Trophoblast cell (in vitro differentiated cells and primary cell): ENCODE measurements around the gene RGS3.

Source experiments
- DNase-seq, 2 donors: peaks; one replicate each; pipeline ENCODE4 v3.0.0-alpha.2; 2016
- H2AFZ ChIP-seq: 2 replicates; pipeline ENCODE4 v1.6.1; 2013; ENCODE audit warnings: low read length, moderate library complexity, mild to moderate bottlenecking; ENCODE audit not compliant: insufficient read depth, poor library complexity
- H2AK5ac ChIP-seq: 2 replicates; pipeline ENCODE4 v1.6.1; 2013; ENCODE audit warnings: mild to moderate bottlenecking, low read length
- H2BK120ac ChIP-seq: 2 replicates; pipeline ENCODE4 v1.6.1; 2013; ENCODE audit warnings: low read length, mild to moderate bottlenecking, moderate library complexity; ENCODE audit not compliant: insufficient read depth, poor library complexity
- H2BK12ac ChIP-seq: 2 replicates; pipeline ENCODE4 v1.6.1; 2013; ENCODE audit warnings: mild to moderate bottlenecking, low read length, moderate library complexity
- H2BK5ac ChIP-seq: 2 replicates; pipeline ENCODE4 v1.6.1; 2013; ENCODE audit warnings: low read length, low read depth, moderate library complexity, mild to moderate bottlenecking; ENCODE audit not compliant: poor library complexity
- H3K14ac ChIP-seq: 2 replicates; pipeline ENCODE4 v1.6.1; 2013; ENCODE audit warnings: mild to moderate bottlenecking, low read length
- H3K18ac ChIP-seq: 2 replicates; pipeline ENCODE4 v1.6.1; 2013; ENCODE audit warnings: mild to moderate bottlenecking, low read length
- H3K23ac ChIP-seq: 2 replicates; pipeline ENCODE4 v1.6.1; 2013; ENCODE audit warnings: low read length
- H3K27ac ChIP-seq: 2 replicates; pipeline ENCODE4 v1.5.1; 2013; ENCODE audit warnings: low read depth, mild to moderate bottlenecking, inconsistent platforms, low read length, moderate library complexity
- H3K27me3 ChIP-seq: 2 replicates; pipeline ENCODE4 v1.6.1; 2013; ENCODE audit warnings: inconsistent platforms, mild to moderate bottlenecking, low read length, moderate library complexity; ENCODE audit not compliant: insufficient read depth
- H3K36me3 ChIP-seq, 2 experiments: 1 replicate in 1 of 2; 2 replicates in 1 of 2; pipeline ENCODE4 v1.6.1; 2013; ENCODE audit warnings: low read length in 2 of 2, mild to moderate bottlenecking in 2 of 2, moderate library complexity in 1 of 2; ENCODE audit not compliant: insufficient read depth in 2 of 2, control insufficient read depth in 1 of 2
- H3K4ac ChIP-seq: 2 replicates; pipeline ENCODE4 v1.6.1; 2013; ENCODE audit warnings: low read depth, mild to moderate bottlenecking, low read length, moderate library complexity
- H3K4me1 ChIP-seq, 2 experiments: 1 replicate in 1 of 2; 2 replicates in 1 of 2; pipeline ENCODE4 v1.6.1; 2013; ENCODE audit warnings: low read length in 2 of 2, mild to moderate bottlenecking in 2 of 2, moderate library complexity in 1 of 2; ENCODE audit not compliant: insufficient read depth in 2 of 2, control insufficient read depth in 1 of 2
- H3K4me2 ChIP-seq: 2 replicates; pipeline ENCODE4 v1.6.1; 2013; ENCODE audit warnings: inconsistent platforms, mild to moderate bottlenecking, low read length, moderate library complexity
- H3K4me3 ChIP-seq: 2 replicates; pipeline ENCODE4 v1.5.1; 2013; ENCODE audit warnings: mild to moderate bottlenecking, low read depth, low read length, inconsistent platforms
- H3K79me1 ChIP-seq: one replicate; pipeline ENCODE4 v1.6.1; 2013; ENCODE audit warnings: low read length
- H3K79me2 ChIP-seq: 2 replicates; pipeline ENCODE4 v1.6.1; 2013; ENCODE audit warnings: low read length, mild to moderate bottlenecking; ENCODE audit not compliant: control insufficient read depth, insufficient read depth, poor library complexity
- H3K9ac ChIP-seq: 2 replicates; pipeline ENCODE4 v1.6.1; 2013; ENCODE audit warnings: mild to moderate bottlenecking, low read length
- H3K9me3 ChIP-seq: 2 replicates; pipeline ENCODE4 v1.6.1; 2013; ENCODE audit warnings: low read depth, mild to moderate bottlenecking, control low read depth, inconsistent platforms, low read length; ENCODE audit not compliant: insufficient read depth
- H4K12ac ChIP-seq: 2 replicates; pipeline ENCODE4 v1.6.1; 2013; ENCODE audit warnings: low read depth, mild to moderate bottlenecking, low read length, moderate library complexity
- H4K8ac ChIP-seq: 2 replicates; pipeline ENCODE4 v1.6.1; 2013; ENCODE audit warnings: low read depth, mild to moderate bottlenecking, low read length, moderate library complexity
- H4K91ac ChIP-seq: one replicate; pipeline ENCODE4 v1.6.1; 2013; ENCODE audit warnings: low read depth, mild to moderate bottlenecking, low read length, moderate library complexity
- WGBS: extraction: QIAGEN DNeasy Blood & Tissue Kit; methylation state at CpG from one replicate; pipeline ENCODE4 v1.1.7; 2013; ENCODE audit warnings: missing lambda C conversion rate; ENCODE audit not compliant: insufficient read length, insufficient coverage; ENCODE audit errors: extremely low coverage; 5-methylcytosine and 5-hydroxymethylcytosine counted together

The RGS3 gene

DNA sequence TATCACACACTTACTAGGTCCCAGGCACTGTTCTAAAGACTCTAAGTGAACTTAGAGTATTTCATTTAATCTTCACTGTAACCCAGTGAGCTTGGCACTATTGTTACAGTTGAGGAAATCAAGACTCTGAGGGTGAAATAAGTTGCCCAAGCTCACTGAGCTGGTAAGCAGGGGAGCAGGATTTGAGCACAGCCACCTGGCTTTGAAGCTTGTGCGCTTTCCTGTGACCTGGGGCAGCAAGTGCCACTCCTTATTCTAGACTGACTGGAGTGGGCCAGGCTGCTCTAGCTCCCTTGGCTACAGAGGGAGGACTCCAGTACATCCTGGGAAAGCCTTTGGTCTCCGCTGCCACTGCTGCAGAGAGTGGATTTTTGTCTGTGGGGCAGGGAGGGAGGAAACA, 50.0 kb downstream of the RGS3 start:
- H2BK120ac ChIP-seq: no peak overlapping the region
- H3K9ac ChIP-seq: no peak overlapping the region
- H3K36me3 ChIP-seq: peaks cover 2 to 3% of the 10 kb centered on the region in 2 experiments
- H3K4me1 ChIP-seq: peaks cover 0 to 6% of the 10 kb centered on the region in 2 experiments
- no peak overlapping the region for H4K91ac ChIP-seq
- H3K79me1 ChIP-seq: peaks cover 5% of the 10 kb centered on the region
- H3K4me3 ChIP-seq: no peak overlapping the region
- H3K14ac ChIP-seq: no peak overlapping the region
- no peak overlapping the region for H4K12ac ChIP-seq
- H3K4ac ChIP-seq: no peak overlapping the region
- H3K79me2 ChIP-seq: no peaks in the 10 kb centered on the region
- no peak overlapping the region for H2AFZ ChIP-seq
- no peaks in the 10 kb centered on the region for H3K27me3 ChIP-seq
- no peak overlapping the region for H2BK12ac ChIP-seq
- H3K18ac ChIP-seq: no peak overlapping the region
- H4K8ac ChIP-seq: no peak overlapping the region
- whole genome bisulfite sequencing: no CpG with 5 or more reads among the region's 2 CpGs
- no peak overlapping the region for H3K27ac ChIP-seq
- no peak for DNase-seq
- no peaks in the 10 kb centered on the region for H3K9me3 ChIP-seq
- H3K23ac ChIP-seq: no peak overlapping the region
- H2AK5ac ChIP-seq: no peak overlapping the region
- H2BK5ac ChIP-seq: no peak overlapping the region
- no peak overlapping the region for H3K4me2 ChIP-seq

DNA sequence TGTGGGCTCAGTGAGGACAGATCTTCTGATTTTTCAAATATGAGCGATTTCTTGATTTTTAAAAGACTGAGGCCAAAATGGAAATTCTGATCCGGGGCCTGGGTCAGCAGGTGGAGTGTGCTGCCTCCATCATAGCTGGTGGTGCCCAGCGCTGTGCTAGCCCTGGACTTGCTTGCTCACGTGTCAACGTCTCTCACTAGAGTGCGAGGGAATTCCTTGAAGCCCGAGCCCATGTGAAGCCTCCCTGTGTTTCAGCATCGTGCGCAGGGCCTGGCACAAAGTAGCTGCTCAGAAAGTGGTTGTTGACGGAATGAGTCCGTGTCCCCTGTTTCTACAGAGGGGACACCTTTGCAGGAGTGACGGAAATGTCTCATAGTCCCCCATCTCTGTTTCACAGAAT, 50.5 kb downstream of the RGS3 start:
- Histone ChIP-seq H3K9ac (no peak overlapping the region), H3K4ac (no peak overlapping the region), H2AFZ (no peak overlapping the region), H3K23ac (no peak overlapping the region), H3K27me3 (no peaks in the 10 kb centered on the region), H2BK12ac (no peak overlapping the region), H4K8ac (no peak overlapping the region), H3K14ac (peak overlapping the region; percentile 18), H3K18ac (no peak overlapping the region), H3K4me3 (no peak overlapping the region), H2BK5ac (no peak overlapping the region), H3K79me1 (peaks cover 5% of the 10 kb centered on the region), H4K91ac (peak overlapping the region; percentile 40), H3K79me2 (no peaks in the 10 kb centered on the region), H3K36me3 (peaks cover 3 to 4% of the 10 kb centered on the region in 2 experiments), H3K9me3 (no peaks in the 10 kb centered on the region), H3K4me2 (no peak overlapping the region), H4K12ac (no peak overlapping the region), H2AK5ac (no peak overlapping the region), H3K4me1 (peaks cover 0 to 6% of the 10 kb centered on the region in 2 experiments), H3K27ac (no peak overlapping the region), H2BK120ac (no peak overlapping the region)
- no peak for DNase-seq
- WGBS: no CpG with 5 or more reads among the region's 12 CpGs

DNA sequence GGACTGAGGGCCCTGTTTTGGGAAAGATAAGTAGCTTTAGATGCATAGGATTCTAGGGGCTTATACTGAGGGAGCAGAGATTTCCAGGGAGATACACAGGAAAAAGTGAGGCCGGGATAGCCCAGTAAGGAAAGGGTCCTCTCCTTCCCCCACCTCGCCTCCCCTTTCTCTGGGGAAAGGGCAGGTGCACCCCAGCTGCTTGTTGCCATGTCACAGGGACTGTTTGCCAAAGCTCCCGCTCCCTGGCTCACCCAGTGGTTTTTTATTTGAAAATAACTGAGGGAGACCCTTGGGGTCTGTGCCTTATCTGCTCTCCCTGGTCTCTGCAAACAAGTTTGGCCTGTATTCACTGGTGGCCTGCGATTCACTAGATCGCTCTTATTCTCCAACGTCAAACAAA, 51.2 kb downstream of the RGS3 start:
- H3K23ac ChIP-seq: no peak overlapping the region
- H3K18ac ChIP-seq: no peak overlapping the region
- DNase-seq: no peak
- H4K91ac ChIP-seq: no peak overlapping the region
- peaks cover 5% of the 10 kb centered on the region for H3K79me1 ChIP-seq
- no peak overlapping the region for H3K14ac ChIP-seq
- H3K79me2 ChIP-seq: no peaks in the 10 kb centered on the region
- H4K8ac ChIP-seq: no peak overlapping the region
- H2BK120ac ChIP-seq: no peak overlapping the region
- no CpG with 5 or more reads among the region's 6 CpGs for WGBS
- H2AK5ac ChIP-seq: no peak overlapping the region
- H3K9me3 ChIP-seq: no peaks in the 10 kb centered on the region
- H3K4ac ChIP-seq: no peak overlapping the region
- no peak overlapping the region for H3K4me3 ChIP-seq
- no peak overlapping the region for H3K27ac ChIP-seq
- H2AFZ ChIP-seq: no peak overlapping the region
- H3K27me3 ChIP-seq: no peaks in the 10 kb centered on the region
- no peak overlapping the region for H2BK12ac ChIP-seq
- no peak overlapping the region for H4K12ac ChIP-seq
- H2BK5ac ChIP-seq: no peak overlapping the region
- no peak overlapping the region for H3K4me2 ChIP-seq
- H3K9ac ChIP-seq: no peak overlapping the region
- peaks cover 3 to 4% of the 10 kb centered on the region in 2 experiments for H3K36me3 ChIP-seq
- H3K4me1 ChIP-seq: peaks cover 2 to 6% of the 10 kb centered on the region in 2 experiments

DNA sequence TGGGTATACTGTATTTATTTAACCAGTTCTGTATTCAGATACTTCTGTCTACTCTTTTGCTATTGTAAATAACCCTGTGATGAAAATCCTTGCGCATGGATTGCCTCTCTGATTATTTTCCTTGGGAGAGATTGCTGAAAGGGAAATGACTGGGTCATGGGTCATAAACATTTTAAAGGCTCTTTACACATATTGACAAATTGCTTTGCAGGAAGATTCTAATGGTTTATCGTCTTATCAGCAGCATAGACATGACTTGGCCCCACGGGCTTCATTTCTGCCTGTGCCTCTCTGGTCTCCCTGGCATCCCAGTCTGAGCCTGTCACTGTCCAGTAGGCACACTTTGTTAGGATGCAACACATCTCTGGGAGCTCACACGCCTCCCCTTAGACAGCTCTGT, 52.3 kb downstream of the RGS3 start:
- Histone ChIP-seq H3K79me2 (peaks cover 2% of the 10 kb centered on the region), H3K36me3 (peaks cover 3 to 4% of the 10 kb centered on the region in 2 experiments), H2AFZ (no peak overlapping the region), H4K12ac (no peak overlapping the region), H2BK120ac (no peak overlapping the region), H3K9me3 (no peaks in the 10 kb centered on the region), H3K4me1 (peaks cover 6 to 11% of the 10 kb centered on the region in 2 experiments), H2BK12ac (no peak overlapping the region), H3K23ac (no peak overlapping the region), H3K4ac (no peak overlapping the region), H3K27me3 (no peaks in the 10 kb centered on the region), H3K4me3 (no peak overlapping the region), H4K8ac (no peak overlapping the region), H4K91ac (no peak overlapping the region), H3K4me2 (no peak overlapping the region), H3K9ac (no peak overlapping the region), H2BK5ac (no peak overlapping the region), H3K27ac (no peak overlapping the region), H3K14ac (no peak overlapping the region), H3K79me1 (peaks cover 8% of the 10 kb centered on the region), H3K18ac (no peak overlapping the region), H2AK5ac (no peak overlapping the region)
- WGBS: no CpG with 5 or more reads among the region's 4 CpGs
- DNase-seq: no peak
